ENCODE results near the gene TAAR8. TPM values are rescaled to one million over a fixed set of nuclear protein-coding genes. Genes with fewer than 3 reads are reported as not detected.

TAAR8 gene
- total RNA-seq, 1 donor = not detected

DNA sequence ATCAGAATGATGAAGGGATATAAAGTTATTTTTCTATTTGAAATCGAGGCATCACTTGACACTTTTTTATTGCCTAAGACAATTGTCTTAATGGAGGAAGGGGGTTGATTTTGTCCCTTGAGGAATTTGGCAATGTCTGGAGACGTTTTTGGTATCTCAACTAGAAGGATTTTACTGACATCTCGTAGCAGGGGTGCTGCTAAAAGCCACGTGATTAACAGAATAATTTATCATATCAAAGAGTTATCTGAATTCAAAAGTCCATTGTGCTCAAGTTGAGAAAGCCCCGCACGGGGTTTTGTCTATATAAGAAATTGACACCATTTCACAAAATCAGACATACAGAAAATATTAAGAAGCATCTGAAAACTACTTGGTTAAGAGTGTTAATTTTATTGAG lies 16.1 kb downstream of the TAAR8 start:
- H3K4me3 ChIP-seq (ENCODE audit: low read depth, low read length) = no peak overlapping the region
- DNase-seq (ENCODE audit: low read depth) = no peak
- TF ChIP-seq, protein P1, sequence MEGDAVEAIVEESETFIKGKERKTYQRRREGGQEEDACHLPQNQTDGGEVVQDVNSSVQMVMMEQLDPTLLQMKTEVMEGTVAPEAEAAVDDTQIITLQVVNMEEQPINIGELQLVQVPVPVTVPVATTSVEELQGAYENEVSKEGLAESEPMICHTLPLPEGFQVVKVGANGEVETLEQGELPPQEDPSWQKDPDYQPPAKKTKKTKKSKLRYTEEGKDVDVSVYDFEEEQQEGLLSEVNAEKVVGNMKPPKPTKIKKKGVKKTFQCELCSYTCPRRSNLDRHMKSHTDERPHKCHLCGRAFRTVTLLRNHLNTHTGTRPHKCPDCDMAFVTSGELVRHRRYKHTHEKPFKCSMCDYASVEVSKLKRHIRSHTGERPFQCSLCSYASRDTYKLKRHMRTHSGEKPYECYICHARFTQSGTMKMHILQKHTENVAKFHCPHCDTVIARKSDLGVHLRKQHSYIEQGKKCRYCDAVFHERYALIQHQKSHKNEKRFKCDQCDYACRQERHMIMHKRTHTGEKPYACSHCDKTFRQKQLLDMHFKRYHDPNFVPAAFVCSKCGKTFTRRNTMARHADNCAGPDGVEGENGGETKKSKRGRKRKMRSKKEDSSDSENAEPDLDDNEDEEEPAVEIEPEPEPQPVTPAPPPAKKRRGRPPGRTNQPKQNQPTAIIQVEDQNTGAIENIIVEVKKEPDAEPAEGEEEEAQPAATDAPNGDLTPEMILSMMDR (IDR thresholded peaks at IDR 0.05; ENCODE audit: insufficient read depth, low read depth, low read length) = no peak

DNA sequence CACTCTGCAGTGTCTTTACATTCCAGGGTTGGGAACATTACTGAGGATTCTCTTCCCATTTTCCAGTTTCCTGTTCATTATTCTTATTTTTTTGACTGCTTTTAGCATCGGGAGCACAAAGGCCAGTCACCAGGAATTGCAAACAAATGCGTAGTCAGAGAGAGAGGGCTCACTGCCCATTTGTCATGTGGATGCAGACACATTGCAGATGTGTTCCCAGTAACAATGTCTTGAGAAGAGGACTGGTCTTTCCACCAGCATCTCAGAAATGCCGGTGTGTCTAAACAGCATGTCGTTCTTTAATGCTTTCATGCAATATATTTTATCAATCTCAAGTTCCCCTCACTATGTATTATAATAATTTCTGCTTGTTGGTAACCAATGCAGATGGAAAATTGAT lies 16.7 kb downstream of the TAAR8 start:
- H3K4me3 ChIP-seq (ENCODE audit: low read depth, low read length) = no peak overlapping the region
- DNase-seq (ENCODE audit: low read depth) = no peak
- TF ChIP-seq, protein P1 (IDR thresholded peaks at IDR 0.05; ENCODE audit: insufficient read depth, low read depth, low read length) = no peak

DNA sequence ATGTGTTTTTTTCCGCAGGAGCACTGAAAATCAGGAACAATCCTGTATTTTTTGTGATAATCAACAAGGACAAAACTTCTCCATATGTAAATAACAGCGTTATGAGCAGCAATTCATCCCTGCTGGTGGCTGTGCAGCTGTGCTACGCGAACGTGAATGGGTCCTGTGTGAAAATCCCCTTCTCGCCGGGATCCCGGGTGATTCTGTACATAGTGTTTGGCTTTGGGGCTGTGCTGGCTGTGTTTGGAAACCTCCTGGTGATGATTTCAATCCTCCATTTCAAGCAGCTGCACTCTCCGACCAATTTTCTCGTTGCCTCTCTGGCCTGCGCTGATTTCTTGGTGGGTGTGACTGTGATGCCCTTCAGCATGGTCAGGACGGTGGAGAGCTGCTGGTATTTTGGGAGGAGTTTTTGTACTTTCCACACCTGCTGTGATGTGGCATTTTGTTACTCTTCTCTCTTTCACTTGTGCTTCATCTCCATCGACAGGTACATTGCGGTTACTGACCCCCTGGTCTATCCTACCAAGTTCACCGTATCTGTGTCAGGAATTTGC lies 17.8 kb downstream of the TAAR8 start, which contains the start of gene TAAR6:
TSS of gene TAAR6 (plus strand) at position 102 of the 557 bp plus-strand sequence. CDS start at position 102, 0 bp downstream.
- no peak within 1 kb of the TSS for H3K4me3 ChIP-seq (ENCODE audit: low read depth, low read length)
- no peak for DNase-seq (ENCODE audit: low read depth)
- TF ChIP-seq, protein P1 (IDR thresholded peaks at IDR 0.05; ENCODE audit: insufficient read depth, low read depth, low read length) = no peak

DNA sequence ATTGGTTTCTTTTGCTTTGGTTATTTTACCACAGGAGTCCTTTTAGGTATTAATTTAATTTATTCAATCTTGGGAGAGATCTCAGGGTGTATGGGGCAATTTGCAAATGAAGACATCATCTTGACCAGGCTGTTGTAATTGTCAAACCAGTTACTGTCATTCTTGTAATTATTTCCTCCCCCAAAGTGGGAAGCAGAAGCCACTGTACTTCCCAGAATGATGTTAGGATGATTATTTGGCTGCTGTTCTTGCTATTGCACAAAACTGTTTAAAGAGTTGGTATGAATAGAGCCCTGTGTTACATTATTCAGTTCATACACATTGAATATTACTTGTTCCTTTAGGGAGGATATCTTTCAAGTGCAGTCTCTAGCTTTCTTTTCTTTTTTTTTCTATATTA lies 19.3 kb downstream of the TAAR8 start:
- DNase-seq (ENCODE audit: low read depth) = no peak
- H3K4me3 ChIP-seq (ENCODE audit: low read depth, low read length) = no peak overlapping the region
- TF ChIP-seq, protein P1 (IDR thresholded peaks at IDR 0.05; ENCODE audit: insufficient read depth, low read depth, low read length) = no peak

DNA sequence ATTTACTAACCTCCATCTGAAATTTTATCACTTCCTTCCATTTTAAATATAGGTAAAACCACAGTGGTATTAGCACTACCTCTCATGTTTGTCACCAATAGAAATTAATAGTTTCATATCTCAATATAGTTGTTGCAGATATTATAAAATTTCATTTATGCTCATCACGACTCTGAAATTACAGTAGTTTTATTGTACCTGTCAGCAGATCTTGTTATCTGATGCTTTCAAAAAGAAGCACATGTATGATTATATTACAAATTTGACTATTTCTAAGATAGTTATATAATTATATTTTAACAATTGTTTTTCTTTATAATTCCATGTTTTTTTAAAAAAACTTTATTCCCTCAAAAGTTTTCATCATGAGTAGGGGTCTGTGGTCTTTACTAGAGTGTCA lies 32.2 kb downstream of the TAAR8 start:
- TF ChIP-seq, protein P1 (IDR thresholded peaks at IDR 0.05; ENCODE audit: insufficient read depth, low read depth, low read length) = no peak
- H3K4me3 ChIP-seq (ENCODE audit: low read depth, low read length) = no peak overlapping the region
- no peak for DNase-seq (ENCODE audit: low read depth)

DNA sequence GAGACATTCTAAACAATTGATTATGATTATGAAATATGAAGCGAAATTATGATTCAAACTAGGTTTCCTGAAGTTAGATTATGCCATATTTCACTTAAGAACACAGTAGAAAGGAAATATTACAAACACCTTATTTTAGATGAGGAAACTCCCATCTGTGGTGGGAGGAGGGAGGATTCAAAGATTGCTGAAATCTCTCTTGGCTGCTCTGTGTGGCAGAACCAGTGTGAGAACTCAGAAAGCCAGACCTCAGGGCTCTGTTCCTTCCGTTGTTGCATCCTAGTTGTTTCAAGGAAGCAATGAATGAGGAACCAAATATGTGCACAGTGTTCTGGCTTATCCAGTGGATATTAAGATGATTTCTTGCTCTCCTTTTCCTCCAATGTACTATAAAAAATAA lies 35.0 kb downstream of the TAAR8 start:
- no peak for DNase-seq (ENCODE audit: low read depth)
- H3K4me3 ChIP-seq (ENCODE audit: low read depth, low read length) = no peak overlapping the region
- TF ChIP-seq, protein P1 (IDR thresholded peaks at IDR 0.05; ENCODE audit: insufficient read depth, low read depth, low read length) = no peak

DNA sequence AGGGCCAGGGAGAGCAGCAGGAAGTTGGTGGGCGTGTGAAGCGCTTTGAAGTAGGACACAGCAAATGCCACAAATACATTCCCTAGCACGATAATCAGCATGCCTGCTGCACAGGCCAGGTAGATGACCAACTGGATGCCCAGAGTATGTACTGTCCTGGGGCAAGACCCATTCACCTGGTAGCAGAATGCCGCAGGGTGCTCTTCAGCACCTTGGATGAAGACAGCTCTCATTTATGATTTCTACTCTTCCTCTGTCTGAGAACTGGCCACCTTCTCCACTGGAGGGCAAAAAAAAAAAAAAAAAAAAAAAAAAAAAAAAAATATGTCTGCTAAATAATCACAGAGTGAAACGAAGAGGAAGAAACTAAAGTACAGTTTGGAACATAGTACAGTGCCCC lies 37.0 kb downstream of the TAAR8 start, which contains the start of gene TAAR5:
TSS of gene TAAR5 (minus strand) at position 288 of the 400 bp plus-strand sequence. CDS start at position 233, 55 bp downstream.
- no peak within 1 kb of the TSS for H3K4me3 ChIP-seq (ENCODE audit: low read depth, low read length)
- TF ChIP-seq, protein P1 (IDR thresholded peaks at IDR 0.05; ENCODE audit: insufficient read depth, low read depth, low read length) = no peak
- no peak for DNase-seq (ENCODE audit: low read depth)

Data from fibroblast of villous mesenchyme (primary cell).